Measurements from ENCODE around the gene KCNQ1. TPM values are rescaled to one million over a fixed set of nuclear protein-coding genes. Genes with fewer than 3 reads are reported as not detected.
A peak's percentile ranks its signal among the peaks of the same experiment; 100 is the strongest.

The KCNQ1 gene
- total RNA-seq, 1 experiment from 2014 or later, result 2.3 TPM

DNA sequence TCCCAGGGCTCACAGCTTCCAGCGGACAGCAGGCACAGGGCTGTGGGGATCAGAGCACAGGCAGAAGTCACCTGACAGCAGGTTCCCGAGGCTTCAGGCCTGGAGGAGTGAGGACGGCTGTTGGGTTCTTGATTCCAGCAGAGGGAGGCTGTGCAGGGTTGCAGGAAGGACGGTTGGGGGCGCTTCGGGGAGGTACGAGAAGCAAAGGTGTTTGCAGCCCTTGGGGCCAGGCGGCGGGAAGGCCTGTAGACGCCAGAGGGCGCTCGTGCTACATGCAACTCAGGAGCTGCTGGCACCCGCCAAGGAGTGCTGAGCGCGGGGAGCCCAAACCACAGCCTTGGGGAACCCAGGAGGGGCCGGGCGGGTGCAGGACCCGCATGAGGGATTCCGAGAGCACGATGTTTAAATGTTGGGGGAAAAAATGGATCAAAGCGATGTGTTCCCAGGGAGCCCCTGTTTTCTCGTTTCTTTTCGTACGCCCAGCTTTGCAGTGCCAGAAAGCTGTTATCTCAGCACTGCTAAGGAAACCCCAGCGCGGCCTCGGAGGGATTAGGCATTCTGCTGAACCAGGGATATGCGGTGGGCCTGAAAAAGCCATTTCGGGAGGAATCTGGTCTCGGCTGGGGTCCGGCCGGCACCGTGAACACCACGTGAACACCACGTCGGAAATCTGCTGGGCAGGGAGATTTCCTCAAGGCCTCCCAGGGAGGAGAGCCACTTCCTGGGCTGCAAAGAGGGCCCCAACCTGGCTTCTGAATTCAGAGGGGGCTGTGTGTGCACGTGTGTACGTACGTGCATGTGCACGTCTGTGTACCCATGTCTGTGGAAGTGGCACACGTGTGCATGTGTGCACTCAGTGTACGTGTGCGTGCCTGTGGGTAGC is 88.1 kb downstream of the KCNQ1 start:
- Mint-ChIP-seq H3K36me3 (ENCODE audit: insufficient read depth in 1 of 3, low read depth in 3 of 3) (no peaks in the 10 kb centered on the region; a peak in 1 of 7 replicates), H3K4me3 (peak overlapping the region in 1 of 2 experiments; percentile 33; a peak in 2 of 5 replicates), H3K4me1 (peaks cover 11 to 16% of the 10 kb centered on the region in 2 experiments), H3K27me3 (ENCODE audit: low read depth) (peaks cover 70% of the 10 kb centered on the region), H3K27ac (peak overlapping the region; percentile 70 to 94 (median 93); a peak in 5 of 7 replicates), H3K9me3 (no peaks in the 10 kb centered on the region)
- Histone ChIP-seq H3K79me2 (ENCODE audit: insufficient read depth, low read length) (no peaks in the 10 kb centered on the region), H2AFZ (ENCODE audit: low read length) (no peak overlapping the region), H4K8ac (replicated peaks; ENCODE audit: insufficient read length, low read depth, low read length) (no peak overlapping the region), H2BK120ac (ENCODE audit: low read depth, low read length, poor library complexity, severe bottlenecking) (no peak overlapping the region), H3K23me2 (ENCODE audit: insufficient read length, low read depth, low read length, poor library complexity, severe bottlenecking) (no peaks in the 10 kb centered on the region), H3K27me3 (ENCODE audit: insufficient read depth, low read length) (no peaks in the 10 kb centered on the region; the same call in 1 of the 2 replicates), H2BK12ac (ENCODE audit: insufficient read length, low read depth, low read length) (no peak overlapping the region), H3K18ac (ENCODE audit: insufficient read length, low read depth, low read length) (peak overlapping the region; percentile 35), H3K4ac (ENCODE audit: low read depth, low read length) (no peak overlapping the region), H3K4me1 (ENCODE audit: insufficient read depth, low read length) (peaks cover 2% of the 10 kb centered on the region; the same call in 1 of the 2 replicates), H4K20me1 (ENCODE audit: control insufficient read depth, insufficient read depth, insufficient read length) (no peaks in the 10 kb centered on the region), H3K4me2 (ENCODE audit: insufficient read depth, insufficient read length, low read length) (peak overlapping the region; percentile 7), H4K91ac (ENCODE audit: insufficient read length, low read depth, low read length) (no peak overlapping the region), H2BK5ac (ENCODE audit: insufficient read length, low read length) (no peak overlapping the region), H4K5ac (ENCODE audit: insufficient read length, low read depth, low read length) (peak overlapping the region; percentile 33), H3K9me3 (ENCODE audit: control insufficient read depth, low read depth, low read length) (no peaks in the 10 kb centered on the region), H3K23ac (ENCODE audit: insufficient read length, low read depth, low read length) (no peak overlapping the region), H3K27ac (ENCODE audit: insufficient read length, low read depth, low read length) (peak overlapping the region; percentile 2), H2BK20ac (ENCODE audit: low read depth, low read length, poor library complexity, severe bottlenecking) (no peak overlapping the region), H3K9ac (ENCODE audit: extremely low read depth, insufficient read length, low read length) (no peak overlapping the region), H2AK5ac (ENCODE audit: insufficient read length, low read length) (no peak overlapping the region), H3T11ph (ENCODE audit: low read length) (no peak overlapping the region), H3K79me1 (ENCODE audit: insufficient read depth, low read depth, low read length, poor library complexity, severe bottlenecking) (no peaks in the 10 kb centered on the region), H2BK15ac (ENCODE audit: low read depth, low read length) (no peak overlapping the region), H3K14ac (ENCODE audit: insufficient read depth, low read length) (no peak overlapping the region), H3K56ac (ENCODE audit: insufficient read length, low read depth, low read length) (no peak overlapping the region)
- peak; percentile 97 for DNase-seq
- no CpG with 5 or more reads among the region's 43 CpGs for WGBS (ENCODE audit: extremely low coverage, insufficient read length, low lambda C conversion rate)
- TF ChIP-seq, protein P1, sequence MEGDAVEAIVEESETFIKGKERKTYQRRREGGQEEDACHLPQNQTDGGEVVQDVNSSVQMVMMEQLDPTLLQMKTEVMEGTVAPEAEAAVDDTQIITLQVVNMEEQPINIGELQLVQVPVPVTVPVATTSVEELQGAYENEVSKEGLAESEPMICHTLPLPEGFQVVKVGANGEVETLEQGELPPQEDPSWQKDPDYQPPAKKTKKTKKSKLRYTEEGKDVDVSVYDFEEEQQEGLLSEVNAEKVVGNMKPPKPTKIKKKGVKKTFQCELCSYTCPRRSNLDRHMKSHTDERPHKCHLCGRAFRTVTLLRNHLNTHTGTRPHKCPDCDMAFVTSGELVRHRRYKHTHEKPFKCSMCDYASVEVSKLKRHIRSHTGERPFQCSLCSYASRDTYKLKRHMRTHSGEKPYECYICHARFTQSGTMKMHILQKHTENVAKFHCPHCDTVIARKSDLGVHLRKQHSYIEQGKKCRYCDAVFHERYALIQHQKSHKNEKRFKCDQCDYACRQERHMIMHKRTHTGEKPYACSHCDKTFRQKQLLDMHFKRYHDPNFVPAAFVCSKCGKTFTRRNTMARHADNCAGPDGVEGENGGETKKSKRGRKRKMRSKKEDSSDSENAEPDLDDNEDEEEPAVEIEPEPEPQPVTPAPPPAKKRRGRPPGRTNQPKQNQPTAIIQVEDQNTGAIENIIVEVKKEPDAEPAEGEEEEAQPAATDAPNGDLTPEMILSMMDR (conservative IDR thresholded peaks at IDR 0.05), result peak; percentile 100

Data from H9 (cell line).